ENCODE results near the gene KRT73.

- TF ChIP-seq EZH2 (IDR thresholded peaks at IDR 0.05; ENCODE audit: borderline replicate concordance, low read length) (no peak), CTCF (conservative IDR thresholded peaks at IDR 0.05 in 1 of 2, IDR thresholded peaks at IDR 0.05 in 1 of 2; ENCODE audit: extremely low read depth in 1 of 2, insufficient read depth in 1 of 2, low read depth in 1 of 2, low read length in 2 of 2) (no peak)
Measured at GRCh38 chr12:52614381-52615207, 3.8 kb downstream of the KRT73 start.
